GM06990 (cell line): ENCODE measurements around the gene TGM1.

Experiments
- DNase-seq: peaks from one replicate; pipeline ENCODE4 v3.0.0-alpha.2; 2011; ENCODE audit not compliant: insufficient read length; ENCODE audit errors: extremely low read depth
- H3K27me3 ChIP-seq: replicated peaks from 2 replicates; pipeline ENCODE4 v1.6.0; 2011; ENCODE audit warnings: low read length; ENCODE audit not compliant: control insufficient read depth, insufficient read depth
- H3K36me3 ChIP-seq: 2 replicates; pipeline ENCODE4 v1.5.1; 2011; ENCODE audit warnings: low read length; ENCODE audit not compliant: control insufficient read depth, insufficient read depth
- H3K4me3 ChIP-seq: replicated peaks from 2 replicates; pipeline ENCODE4 v1.5.1; 2011; ENCODE audit warnings: low read depth, mild to moderate bottlenecking, control low read depth, low read length
- CTCF ChIP-seq: IDR thresholded peaks from 2 replicates; pipeline ENCODE4 v1.5.1; 2011; ENCODE audit warnings: low read length, control low read depth, mild to moderate bottlenecking, inconsistent platforms; ENCODE audit not compliant: insufficient read depth, poor library complexity, severe bottlenecking

Gene TGM1

DNA sequence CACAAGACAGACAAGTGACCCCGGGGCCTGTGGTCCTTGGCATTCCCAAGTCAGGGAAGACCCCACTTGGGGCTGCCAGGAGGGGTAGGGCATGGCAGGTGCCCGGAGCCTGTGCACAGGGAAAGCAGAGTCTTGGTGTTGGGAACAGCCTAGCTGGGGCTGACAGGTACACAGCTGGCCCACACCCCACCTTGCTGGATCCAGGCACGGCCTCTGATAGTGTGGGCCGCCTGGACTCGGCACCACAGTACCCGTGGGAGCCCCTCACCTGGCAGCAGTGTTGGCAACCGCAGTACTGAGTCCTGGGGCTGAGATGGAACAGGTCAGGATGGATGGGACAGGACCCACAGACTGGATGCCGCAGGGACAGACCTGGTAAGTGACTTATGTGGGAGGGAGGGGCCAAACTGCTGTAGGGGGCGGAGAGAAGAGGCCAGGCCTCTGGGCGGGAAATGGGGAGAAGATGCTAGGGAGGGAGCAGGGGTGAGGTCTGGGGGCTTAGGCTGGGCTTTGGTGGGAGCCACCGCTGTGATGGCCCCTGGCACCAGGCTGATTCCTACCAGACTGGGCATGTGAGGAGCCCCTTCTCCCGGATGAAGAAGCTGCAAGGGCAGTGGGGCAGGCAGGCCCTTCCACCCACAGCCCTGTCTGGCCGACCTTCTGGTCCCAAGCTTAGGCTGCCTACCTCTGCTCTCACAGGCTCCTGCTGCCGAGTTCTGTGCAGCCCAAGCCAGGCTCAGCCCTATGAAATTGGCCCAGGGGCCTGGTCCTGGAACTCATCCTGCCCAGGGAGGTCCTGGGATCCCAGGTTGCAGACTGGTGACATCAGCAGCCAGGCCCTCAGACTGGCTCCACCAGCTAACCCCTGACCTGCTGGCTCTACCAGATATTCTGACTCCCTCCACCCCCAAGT, at the start of gene TGM1:
Gene TGM1 (minus strand): TSS at position 357 of the 913 bp plus-strand sequence. CDS start 825 bp downstream, outside the sequence.
- TF ChIP-seq CTCF, result no peak
- no peak for DNase-seq

DNA sequence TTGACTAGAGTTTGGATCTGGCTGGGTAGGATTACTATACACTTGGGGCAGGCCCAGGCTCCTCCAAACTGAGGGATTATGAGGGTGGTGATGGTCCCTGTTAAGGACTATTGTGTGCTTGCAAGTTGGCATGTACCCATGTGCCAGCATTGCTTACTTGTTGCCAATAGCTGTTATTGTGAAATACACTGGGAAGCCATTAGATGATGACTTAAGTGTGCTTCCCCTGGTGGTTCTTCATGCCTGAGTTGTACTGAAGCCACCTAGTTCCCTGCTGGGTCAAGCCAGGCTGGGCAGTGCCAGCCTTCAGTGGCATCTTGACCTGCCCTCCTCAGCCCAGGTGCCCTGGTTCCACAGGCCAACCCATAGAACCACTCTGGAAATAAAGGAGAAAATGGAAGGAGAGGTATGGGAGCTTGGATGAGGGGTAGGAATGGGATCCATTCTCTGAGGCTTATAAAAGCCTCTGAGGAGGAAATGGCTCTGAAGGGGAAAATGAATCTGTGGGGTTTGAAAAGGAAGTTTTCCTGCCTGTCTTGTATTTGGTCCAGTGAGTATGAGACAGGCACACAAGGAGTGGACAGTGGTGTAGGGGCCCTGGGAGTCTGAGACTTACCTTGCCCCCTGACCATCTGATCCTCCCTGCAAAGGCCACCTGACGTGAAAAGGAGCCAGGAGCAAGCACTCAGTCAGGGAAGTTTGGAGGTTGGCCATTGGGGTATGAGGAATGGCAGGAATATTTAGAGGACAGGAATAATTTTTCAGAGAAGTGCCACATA, 49.0 kb upstream of the TGM1 start:
- DNase-seq, result no peak
- Histone ChIP-seq H3K27me3 (no peaks in the 10 kb centered on the region), H3K4me3 (peak overlapping the region; percentile 63), H3K36me3 (peaks cover 7% of the 10 kb centered on the region)
- TF ChIP-seq CTCF, result no peak

More for the DNA sequence above, at the start of gene TGM1:
- Histone ChIP-seq H3K4me3 (no peak within 1 kb of the TSS), H3K27me3 (no peaks in the 10 kb centered on the region), H3K36me3 (peaks cover 21% of the 10 kb centered on the region)

- peaks cover 14% of the 10 kb centered on the region for H3K36me3 ChIP-seq
- H3K4me3 ChIP-seq, result peak within 1 kb of the TSS; percentile 63
- DNase-seq, result peak; percentile 88
- no peak for TF ChIP-seq CTCF
- no peaks in the 10 kb centered on the region for H3K27me3 ChIP-seq
Measured at GRCh38 chr14:24310646-24311604, 47.9 kb upstream of the TGM1 start, which contains the start of gene LTB4R. Gene LTB4R (plus strand): TSS chr14:24311502. CDS start chr14:24315652, 4,150 bp downstream.

DNA sequence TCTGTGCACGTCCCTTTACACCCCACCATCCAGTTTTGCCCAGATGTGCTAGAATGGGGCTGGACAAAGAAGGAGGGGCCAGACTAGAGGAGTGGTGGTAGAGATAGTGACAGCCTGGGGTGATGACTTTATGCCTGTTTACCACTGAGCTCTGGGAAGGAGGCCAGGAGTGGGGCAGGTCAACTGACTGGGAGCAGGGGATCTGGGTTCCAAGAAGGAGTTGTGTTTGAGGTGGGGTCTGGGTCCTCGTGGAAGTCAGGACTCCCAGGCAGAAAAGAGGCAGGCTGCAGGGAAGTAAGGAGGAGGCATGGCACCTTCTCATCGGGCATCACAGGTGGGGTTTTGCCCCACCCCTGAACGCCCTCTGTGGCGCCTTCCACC, 47.3 kb upstream of the TGM1 start:
- Histone ChIP-seq H3K27me3 (no peaks in the 10 kb centered on the region), H3K36me3 (peaks cover 18% of the 10 kb centered on the region), H3K4me3 (peak overlapping the region; percentile 63)
- DNase-seq, result no peak
- TF ChIP-seq CTCF, result no peak
